Measurements from ENCODE around the gene GLRX3. TPM values are rescaled to one million over a fixed set of nuclear protein-coding genes. Genes with fewer than 3 reads are reported as not detected.
"Not testable (repeated sequence)": the region's sequence is repeated elsewhere in the genome, so short reads cannot be mapped to it uniquely, and the experiment has no call there.

GLRX3 gene
- total RNA-seq: 10 to 100 TPM; 23.5 to 50.6 (median 33.4) TPM
- long read RNA-seq, transcript GLRX3-202 (12 exons, 3,827 nt): major isoform, 8 of 18 reads
- long read RNA-seq, transcript GLRX3-201 (11 exons, 1,302 nt): minor isoform, 7 of 18 reads
- long read RNA-seq, partial matches to known transcripts: 1 of 18 reads
- long read RNA-seq, other reads (novel, unspliced or antisense): 2 of 18 reads

- WGBS (ENCODE audit: insufficient coverage, low coverage, low lambda C conversion rate, missing lambda C conversion rate): no CpG with 5 or more reads among the region's 96 CpGs
- Histone ChIP-seq H3K27ac (peak within 1 kb of the TSS; percentile 19 to 84 (median 71)), H3K27me3 (no peaks in the 10 kb centered on the region), H3K4me3 (peak within 1 kb of the TSS; percentile 97 to 99 (median 98)), H3K4me1 (peaks cover 0 to 14% (median 6%) of the 10 kb centered on the region in 4 donors), H3K36me3 (no peaks in the 10 kb centered on the region), H3K9me3 (no peaks in the 10 kb centered on the region)
- TF ChIP-seq POLR2A (IDR thresholded peaks at IDR 0.05) (peak; percentile 87), CTCF (IDR thresholded peaks at IDR 0.05) (no peak)
- intact Hi-C loops (cut with DNase I): no loop called here
- DNase-seq (peak; percentile 89 to 90 (median 89)), ATAC-seq (peak; percentile 92 to 99 (median 98))
These were observed at the start of gene GLRX3 for GRCh38 chr10:130136226-130137089. GLRX3 (plus strand) TSS chr10:130136391; CDS start chr10:130136421, 30 bp downstream.

GRCh38 chr10:130090565-130090964 is 45.6 kb upstream of the GLRX3 start:
- intact Hi-C loops (cut with DNase I); DNase-seq; H3K36me3 ChIP-seq; H3K4me1 ChIP-seq; H3K27ac ChIP-seq; ATAC-seq; H3K4me3 ChIP-seq; H3K9me3 ChIP-seq; H3K27me3 ChIP-seq: not testable (repeated sequence)
- WGBS (ENCODE audit: insufficient coverage, low coverage, low lambda C conversion rate, missing lambda C conversion rate): 61% methylated on average over 3 of the region's 5 CpGs

GRCh38 chr10:130099344-130099743 is 36.8 kb upstream of the GLRX3 start:
- intact Hi-C loops (cut with DNase I): no loop called here
- no peak overlapping the region for H3K27ac ChIP-seq
- ATAC-seq: no peak
- no peaks in the 10 kb centered on the region for H3K9me3 ChIP-seq
- no peaks in the 10 kb centered on the region for H3K36me3 ChIP-seq
- no peaks in the 10 kb centered on the region for H3K27me3 ChIP-seq
- WGBS (ENCODE audit: insufficient coverage, low coverage, low lambda C conversion rate, missing lambda C conversion rate): 96% methylated on average over 5 of the region's 6 CpGs
- TF ChIP-seq POLR2A (IDR thresholded peaks at IDR 0.05): no peak
- no peak for TF ChIP-seq CTCF (IDR thresholded peaks at IDR 0.05)
- DNase-seq: no peak
- H3K4me3 ChIP-seq: no peak overlapping the region
- H3K4me1 ChIP-seq: no peaks in the 10 kb centered on the region

GRCh38 chr10:130105724-130106123 is 30.5 kb upstream of the GLRX3 start:
- 43% methylated on average over 3 of the region's 24 CpGs for WGBS (ENCODE audit: insufficient coverage, low coverage, low lambda C conversion rate, missing lambda C conversion rate)
- DNase-seq: no peak
- intact Hi-C loops (cut with DNase I): no loop called here

GRCh38 chr10:130108146-130108545 is 28.0 kb upstream of the GLRX3 start:
- H3K36me3 ChIP-seq; H3K27ac ChIP-seq; intact Hi-C loops (cut with DNase I); H3K9me3 ChIP-seq; DNase-seq; H3K4me3 ChIP-seq; ATAC-seq; H3K4me1 ChIP-seq; H3K27me3 ChIP-seq: not testable (repeated sequence)
- WGBS (ENCODE audit: insufficient coverage, low coverage, low lambda C conversion rate, missing lambda C conversion rate): 78% methylated on average over 7 of the region's 8 CpGs

More at GRCh38 chr10:130105724-130106123, 30.5 kb upstream of the GLRX3 start:
- Histone ChIP-seq H3K4me3 (no peak overlapping the region), H3K27ac (no peak overlapping the region), H3K4me1 (peaks cover 0 to 7% (median 3%) of the 10 kb centered on the region in 4 donors), H3K27me3 (no peaks in the 10 kb centered on the region), H3K9me3 (no peaks in the 10 kb centered on the region), H3K36me3 (no peaks in the 10 kb centered on the region)
- ATAC-seq: no peak
- TF ChIP-seq POLR2A (IDR thresholded peaks at IDR 0.05): no peak
- TF ChIP-seq CTCF (IDR thresholded peaks at IDR 0.05): no peak

Measured in right lobe of liver (tissue), 6 donors.